SW480 (cell line): ENCODE measurements around the gene TRIM69.

Source experiments
- DNase-seq: peaks from one replicate; pipeline ENCODE4 v3.0.0-alpha.2; 2016; ENCODE audit warnings: low spot score

The TRIM69 gene

GRCh38 chr15:44804298-44805046, 68.1 kb downstream of the TRIM69 start:
- no peak for DNase-seq

- no peak for DNase-seq
These were observed 72.2 kb downstream of the TRIM69 start for GRCh38 chr15:44808557-44808956.

- DNase-seq = no peak
These were observed 73.9 kb downstream of the TRIM69 start for GRCh38 chr15:44810237-44810636.

- DNase-seq = peak; percentile 49
These were observed 75.0 kb downstream of the TRIM69 start for GRCh38 chr15:44811337-44811736.

GRCh38 chr15:44812029-44812517, 75.7 kb downstream of the TRIM69 start:
- peak; percentile 90 for DNase-seq

- DNase-seq = peak; percentile 37
These were observed 76.9 kb downstream of the TRIM69 start for GRCh38 chr15:44813231-44813630.
